Stimulated activated CD8-positive, alpha-beta memory T cell treated with anti-CD3 and anti-CD28 coated beads, Interleukin-4, amount 100 ng/mL, for 4 hours (primary cell): ENCODE data around the gene INTS11.

Experiments used
- DNase-seq, 2 donors: peaks; one replicate each; pipeline ENCODE4 v3.0.0-alpha.2; 2020; ENCODE audit warnings: low read depth in 2 of 2, low spot score in 1 of 2

INTS11 gene

GRCh38 chr1:1303736-1304135 lies 20.7 kb downstream of the INTS11 start:
- no peak for DNase-seq

- DNase-seq: no peak
These were observed 21.4 kb downstream of the INTS11 start for GRCh38 chr1:1302951-1303509.

- no peak for DNase-seq
These were observed 22.4 kb downstream of the INTS11 start for GRCh38 chr1:1302006-1302430.

- DNase-seq: no peak
These were observed 24.1 kb downstream of the INTS11 start for GRCh38 chr1:1300352-1300739.

- DNase-seq: no peak
These were observed 24.6 kb downstream of the INTS11 start for GRCh38 chr1:1299686-1300351.

- no peak for DNase-seq
These were observed 25.4 kb downstream of the INTS11 start for GRCh38 chr1:1298861-1299685.

GRCh38 chr1:1297802-1298424 lies 26.5 kb downstream of the INTS11 start:
- DNase-seq: no peak

- no peak for DNase-seq
These were observed 28.1 kb downstream of the INTS11 start for GRCh38 chr1:1296070-1297061.

GRCh38 chr1:1295154-1295923 lies 29.1 kb downstream of the INTS11 start:
- DNase-seq: no peak

GRCh38 chr1:1294250-1294890 lies 30.1 kb downstream of the INTS11 start:
- no peak for DNase-seq

GRCh38 chr1:1293263-1294249 lies 30.9 kb downstream of the INTS11 start:
- DNase-seq: no peak

GRCh38 chr1:1292851-1293250 lies 31.6 kb downstream of the INTS11 start:
- DNase-seq: no peak

GRCh38 chr1:1292442-1292779 lies 32.0 kb downstream of the INTS11 start:
- no peak for DNase-seq

GRCh38 chr1:1291548-1292441 lies 32.7 kb downstream of the INTS11 start:
- DNase-seq: peak; percentile 31 to 38

GRCh38 chr1:1291023-1291528 lies 33.4 kb downstream of the INTS11 start:
- DNase-seq: no peak

- peak in 1 of 2 donors; percentile 32 for DNase-seq
These were observed 34.2 kb downstream of the INTS11 start for GRCh38 chr1:1290238-1290731.
